Karpas-422 (cell line): Measurements from ENCODE around the gene FAR2. TPM values are rescaled to one million over a fixed set of nuclear protein-coding genes. Genes with fewer than 3 reads are reported as not detected.

ENCODE experiments used
- DNase-seq: peaks from one replicate; pipeline ENCODE4 v3.0.0-alpha.2; 2015
- H2AFZ ChIP-seq: fragments of 200-600 bp; sonication (generic); 2 replicates; pipeline ENCODE4 v1.6.1; 2014; ENCODE audit warnings: antibody characterized with exemption, low read length, mixed read lengths
- H3K27ac ChIP-seq: fragments of 200-600 bp; sonication (generic); 2 replicates; pipeline ENCODE4 v1.5.1; 2014; ENCODE audit warnings: mild to moderate bottlenecking, low read length, moderate library complexity
- H3K27me3 ChIP-seq: fragments of 200-600 bp; sonication (generic); 2 replicates; pipeline ENCODE4 v1.6.1; 2014; ENCODE audit warnings: low read length, mixed read lengths
- H3K36me3 ChIP-seq: fragments of 200-600 bp; sonication (generic); 2 replicates; pipeline ENCODE4 v1.6.1; 2014; ENCODE audit warnings: low read length, mixed read lengths; ENCODE audit not compliant: insufficient read depth
- H3K4me1 ChIP-seq: fragments of 200-600 bp; sonication (generic); 2 replicates; pipeline ENCODE4 v1.6.1; 2014; ENCODE audit warnings: mild to moderate bottlenecking, low read length, mixed read lengths
- H3K4me2 ChIP-seq: fragments of 200-600 bp; sonication (generic); 2 replicates; pipeline ENCODE4 v1.6.1; 2014; ENCODE audit warnings: low read length, low read depth, mild to moderate bottlenecking; ENCODE audit not compliant: poor library complexity, severe bottlenecking
- H3K4me3 ChIP-seq: fragments of 200-600 bp; sonication (generic); 2 replicates; pipeline ENCODE4 v1.5.1; 2014; ENCODE audit warnings: mild to moderate bottlenecking, antibody characterized with exemption, low read length, mixed read lengths
- H3K79me2 ChIP-seq: fragments of 200-600 bp; sonication (generic); 2 replicates; pipeline ENCODE4 v1.6.1; 2014; ENCODE audit warnings: mild to moderate bottlenecking, low read length, mixed read lengths
- H3K9ac ChIP-seq: fragments of 200-600 bp; sonication (generic); 2 replicates; pipeline ENCODE4 v1.6.0; 2014; ENCODE audit warnings: low read length
- H3K9me2 ChIP-seq: fragments of 200-600 bp; sonication (generic), shearing (Covaris generic); replicated peaks from 2 replicates; pipeline ENCODE4 v1.6.0; 2014; ENCODE audit warnings: mild to moderate bottlenecking, low read length, moderate library complexity; ENCODE audit not compliant: insufficient read depth
- H3K9me3 ChIP-seq: fragments of 300-700, 200-600 bp; sonication (generic); 2 replicates; pipeline ENCODE4 v1.6.1; 2014; ENCODE audit warnings: low read length, mixed read lengths
- H4K20me1 ChIP-seq: fragments of 200-600 bp; sonication (generic); 2 replicates; pipeline ENCODE4 v1.6.1; 2014; ENCODE audit warnings: mild to moderate bottlenecking, antibody characterized with exemption, low read length, low read depth; ENCODE audit not compliant: insufficient read depth
- total RNA-seq: library from RNA; depleted of rRNA; stranded (reverse); fragments of >200 nt; shearing (Covaris generic); gene quantifications from 2 replicates; pipeline ENCODE4 v1.2.3, GENCODE V29; 2014; ENCODE audit warnings: low replicate concordance

FAR2 gene
- total RNA-seq, 1 experiment from 2014 or later, result not detected

GRCh38 chr12:29201746-29202145 lies 52.7 kb downstream of the FAR2 start:
- no peaks in the 10 kb centered on the region for H3K9me2 ChIP-seq
- no peaks in the 10 kb centered on the region for H3K36me3 ChIP-seq
- no peak overlapping the region for H2AFZ ChIP-seq
- no peaks in the 10 kb centered on the region for H3K27me3 ChIP-seq
- H3K9ac ChIP-seq, result no peak overlapping the region
- no peak overlapping the region for H3K4me3 ChIP-seq
- no peaks in the 10 kb centered on the region for H3K4me1 ChIP-seq
- no peaks in the 10 kb centered on the region for H4K20me1 ChIP-seq
- no peak for DNase-seq
- no peak overlapping the region for H3K27ac ChIP-seq
- H3K79me2 ChIP-seq, result no peaks in the 10 kb centered on the region
- no peaks in the 10 kb centered on the region for H3K9me3 ChIP-seq
- no peak overlapping the region for H3K4me2 ChIP-seq

GRCh38 chr12:29204521-29204920 lies 55.4 kb downstream of the FAR2 start:
- no peaks in the 10 kb centered on the region for H4K20me1 ChIP-seq
- H3K4me1 ChIP-seq, result no peaks in the 10 kb centered on the region
- H3K4me2 ChIP-seq, result no peak overlapping the region
- H3K79me2 ChIP-seq, result no peaks in the 10 kb centered on the region
- H3K27me3 ChIP-seq, result no peaks in the 10 kb centered on the region
- no peak for DNase-seq
- H3K27ac ChIP-seq, result no peak overlapping the region
- no peaks in the 10 kb centered on the region for H3K9me2 ChIP-seq
- H3K36me3 ChIP-seq, result no peaks in the 10 kb centered on the region
- H3K4me3 ChIP-seq, result no peak overlapping the region
- no peaks in the 10 kb centered on the region for H3K9me3 ChIP-seq
- no peak overlapping the region for H2AFZ ChIP-seq
- no peak overlapping the region for H3K9ac ChIP-seq

- Histone ChIP-seq H4K20me1 (no peaks in the 10 kb centered on the region), H3K9me3 (no peaks in the 10 kb centered on the region), H3K27ac (no peak overlapping the region), H3K4me2 (no peak overlapping the region), H3K79me2 (no peaks in the 10 kb centered on the region), H3K36me3 (no peaks in the 10 kb centered on the region), H3K9ac (no peak overlapping the region), H3K4me1 (no peaks in the 10 kb centered on the region), H2AFZ (no peak overlapping the region), H3K4me3 (no peak overlapping the region), H3K27me3 (no peaks in the 10 kb centered on the region), H3K9me2 (no peaks in the 10 kb centered on the region)
- DNase-seq, result no peak
Measured at GRCh38 chr12:29207120-29207519, 58.0 kb downstream of the FAR2 start.

- Histone ChIP-seq H3K9me3 (no peaks in the 10 kb centered on the region), H3K4me3 (no peak overlapping the region), H3K27me3 (no peaks in the 10 kb centered on the region), H3K27ac (no peak overlapping the region), H3K4me1 (no peaks in the 10 kb centered on the region), H3K36me3 (no peaks in the 10 kb centered on the region), H2AFZ (no peak overlapping the region), H4K20me1 (no peaks in the 10 kb centered on the region), H3K4me2 (no peak overlapping the region), H3K9ac (no peak overlapping the region), H3K9me2 (no peaks in the 10 kb centered on the region), H3K79me2 (no peaks in the 10 kb centered on the region)
- DNase-seq, result no peak
Measured at GRCh38 chr12:29208060-29208459, 59.0 kb downstream of the FAR2 start.

GRCh38 chr12:29208936-29209701 lies 60.0 kb downstream of the FAR2 start:
- no peaks in the 10 kb centered on the region for H4K20me1 ChIP-seq
- H3K79me2 ChIP-seq, result no peaks in the 10 kb centered on the region
- no peak overlapping the region for H3K4me2 ChIP-seq
- no peak overlapping the region for H3K9ac ChIP-seq
- no peak overlapping the region for H3K27ac ChIP-seq
- no peak overlapping the region for H2AFZ ChIP-seq
- no peak overlapping the region for H3K4me3 ChIP-seq
- DNase-seq, result no peak
- no peaks in the 10 kb centered on the region for H3K9me2 ChIP-seq
- H3K4me1 ChIP-seq, result no peaks in the 10 kb centered on the region
- H3K9me3 ChIP-seq, result no peaks in the 10 kb centered on the region
- no peaks in the 10 kb centered on the region for H3K36me3 ChIP-seq
- no peaks in the 10 kb centered on the region for H3K27me3 ChIP-seq

GRCh38 chr12:29211696-29212095 lies 62.6 kb downstream of the FAR2 start:
- Histone ChIP-seq H3K79me2 (no peaks in the 10 kb centered on the region), H3K9ac (no peak overlapping the region), H3K4me3 (no peak overlapping the region), H4K20me1 (no peaks in the 10 kb centered on the region), H3K9me2 (no peaks in the 10 kb centered on the region), H3K9me3 (no peaks in the 10 kb centered on the region), H3K27me3 (no peaks in the 10 kb centered on the region), H3K4me2 (no peak overlapping the region), H3K36me3 (no peaks in the 10 kb centered on the region), H3K27ac (no peak overlapping the region), H3K4me1 (no peaks in the 10 kb centered on the region), H2AFZ (no peak overlapping the region)
- no peak for DNase-seq

- H3K36me3 ChIP-seq, result no peaks in the 10 kb centered on the region
- no peaks in the 10 kb centered on the region for H3K79me2 ChIP-seq
- H2AFZ ChIP-seq, result no peak overlapping the region
- H3K9me2 ChIP-seq, result no peaks in the 10 kb centered on the region
- no peaks in the 10 kb centered on the region for H3K9me3 ChIP-seq
- H3K4me1 ChIP-seq, result no peaks in the 10 kb centered on the region
- H3K27ac ChIP-seq, result no peak overlapping the region
- H3K9ac ChIP-seq, result no peak overlapping the region
- no peak for DNase-seq
- H3K27me3 ChIP-seq, result no peaks in the 10 kb centered on the region
- H3K4me2 ChIP-seq, result no peak overlapping the region
- H3K4me3 ChIP-seq, result no peak overlapping the region
- H4K20me1 ChIP-seq, result no peaks in the 10 kb centered on the region
Measured at GRCh38 chr12:29212682-29213403, 63.8 kb downstream of the FAR2 start.

- H4K20me1 ChIP-seq, result no peaks in the 10 kb centered on the region
- H3K9me3 ChIP-seq, result no peaks in the 10 kb centered on the region
- no peaks in the 10 kb centered on the region for H3K9me2 ChIP-seq
- no peak overlapping the region for H3K9ac ChIP-seq
- no peaks in the 10 kb centered on the region for H3K27me3 ChIP-seq
- no peak overlapping the region for H3K4me3 ChIP-seq
- no peak overlapping the region for H3K27ac ChIP-seq
- H2AFZ ChIP-seq, result no peak overlapping the region
- no peak for DNase-seq
- no peaks in the 10 kb centered on the region for H3K36me3 ChIP-seq
- no peaks in the 10 kb centered on the region for H3K4me1 ChIP-seq
- no peaks in the 10 kb centered on the region for H3K79me2 ChIP-seq
- no peak overlapping the region for H3K4me2 ChIP-seq
Measured at GRCh38 chr12:29216266-29216665, 67.2 kb downstream of the FAR2 start.
